Stomach (tissue), 9 donors: ENCODE results near the gene BPIFB6. TPM values are rescaled to one million over a fixed set of nuclear protein-coding genes. Genes with fewer than 3 reads are reported as not detected.
A peak's percentile ranks its signal among the peaks of the same experiment; 100 is the strongest.

Source experiments
- DNase-seq, 2 donors: peaks; one replicate each; pipeline versions ENCODE4 v3.0.0 to v3.0.0-alpha.2; 2013 to 2019
- H3K27ac ChIP-seq, 5 donors: fragments of 200-600 bp in 4 of 5; sonication (generic) in 4 of 5; one replicate each; pipeline ENCODE4 v1.5.1; 2013 to 2019; ENCODE audit warnings: mild to moderate bottlenecking in 1 of 5, moderate library complexity in 1 of 5
- H3K27me3 ChIP-seq, 3 donors: fragments of 200-600 bp; sonication (generic); one replicate each; pipeline ENCODE4 v1.5.1; 2017 to 2019; ENCODE audit warnings: mixed run types in 1 of 3
- H3K36me3 ChIP-seq, 4 donors: fragments of 200-600 bp; sonication (generic); 1 replicate in 3 of 4; 2 replicates in 1 of 4; pipeline ENCODE4 v1.5.1; 2016 to 2019
- H3K4me1 ChIP-seq, 4 donors: fragments of 200-600 bp; sonication (generic); one replicate each; pipeline ENCODE4 v1.5.1; 2016 to 2019
- H3K4me3 ChIP-seq, 4 donors: fragments of 200-600 bp; sonication (generic) in 3 of 4; one replicate each; pipeline ENCODE4 v1.5.1; 2016 to 2019; ENCODE audit warnings: mild to moderate bottlenecking in 1 of 4
- H3K9me3 ChIP-seq, 4 donors: fragments of 200-600 bp; sonication (generic); one replicate each; pipeline ENCODE4 v1.5.1; 2016 to 2019
- CTCF ChIP-seq, 7 experiments: fragments of 450-650 bp in 4 of 7; fragments of 200-600 bp in 3 of 7; sonication (generic) in 3 of 7; IDR thresholded peaks; one replicate each; pipeline ENCODE4 v1.5.1; 2016 to 2019; ENCODE audit warnings: antibody characterized with exemption in 7 of 7, control low read depth in 2 of 7, mild to moderate bottlenecking in 1 of 7
- EP300 ChIP-seq: sonication (generic); formaldehyde crosslinking; IDR thresholded peaks from one replicate; pipeline ENCODE4 v1.6.1; 2017; ENCODE audit warnings: antibody characterized with exemption
- POLR2A ChIP-seq, 4 donors: fragments of 450-650 bp; IDR thresholded peaks; one replicate each; pipeline ENCODE4 v1.6.1; 2016; ENCODE audit warnings: antibody characterized with exemption in 4 of 4, control low read depth in 2 of 4, mild to moderate bottlenecking in 1 of 4, moderate library complexity in 1 of 4
- POLR2AphosphoS5 ChIP-seq, 3 donors: sonication (generic); formaldehyde crosslinking; IDR thresholded peaks; one replicate each; pipeline ENCODE4 v1.6.1; 2016; ENCODE audit warnings: antibody characterized with exemption in 3 of 3
- WGBS, 5 donors: extraction: QIAGEN DNeasy Blood & Tissue Kit in 3 of 5; methylation state at CpG; one replicate each; pipeline versions ENCODE4 v1.1.5 to v1.1.7; 2013 to 2018; 5-methylcytosine and 5-hydroxymethylcytosine counted together
- intact Hi-C: fragments of 100-400 bp; cut with DNase I; formaldehyde crosslinking; loops from one replicate; pipeline ENCODE4 v1.15.1; 2023; ENCODE audit warnings: low total_unique reads
- polyA plus RNA-seq, 3 donors: library from polyadenylated mRNA; stranded (reverse); fragments of 200-250 nt; gene quantifications; one replicate each; pipeline ENCODE4 v1.2.3, GENCODE V29; 2013
- total RNA-seq, 5 donors: library from RNA; depleted of rRNA; stranded (reverse); fragments of >200 nt; gene quantifications; one replicate each; pipeline versions ENCODE4 v1.1.0 to v1.2.3, GENCODE V29; 2014 to 2016
- donor health status: healthy with polysubstance abuse.
- donor health status: Bipolar disorder and iron deficiency.
- donor health status: healthy.

BPIFB6 gene
- total and polyA plus RNA-seq, 8 donors, result not detected

GRCh38 chr20:32997431-32997830 lies 34.0 kb upstream of the BPIFB6 start:
- WGBS, 5 donors, result 57 to 77% (median 67%) methylated on average over 2 of the region's 2 CpGs
- Histone ChIP-seq H3K27ac (no peak overlapping the region), H3K36me3 (no peaks in the 10 kb centered on the region), H3K9me3 (peaks cover 0 to 10% (median 2%) of the 10 kb centered on the region in 4 donors), H3K4me3 (no peak overlapping the region), H3K27me3 (no peaks in the 10 kb centered on the region), H3K4me1 (no peaks in the 10 kb centered on the region)
- intact Hi-C loops, result no loop called here
- TF ChIP-seq CTCF (IDR thresholded peaks at IDR 0.05) (no peak), POLR2AphosphoS5 (IDR thresholded peaks at IDR 0.05) (no peak), EP300 (no peak), POLR2A (IDR thresholded peaks at IDR 0.05) (no peak)
- no peak for DNase-seq

GRCh38 chr20:32999603-33000250 lies 31.7 kb upstream of the BPIFB6 start:
- 52 to 70% (median 67%) methylated on average over 9 of the region's 9 CpGs for WGBS, 5 donors
- Histone ChIP-seq H3K4me1 (no peaks in the 10 kb centered on the region), H3K36me3 (no peaks in the 10 kb centered on the region), H3K4me3 (no peak overlapping the region), H3K9me3 (peaks cover 0 to 10% (median 2%) of the 10 kb centered on the region in 4 donors), H3K27me3 (no peaks in the 10 kb centered on the region), H3K27ac (no peak overlapping the region)
- peak in 1 of 2 donors; percentile 53 for DNase-seq
- intact Hi-C loops, result no loop called here
- TF ChIP-seq CTCF (IDR thresholded peaks at IDR 0.05) (no peak), POLR2AphosphoS5 (IDR thresholded peaks at IDR 0.05) (no peak), POLR2A (IDR thresholded peaks at IDR 0.05) (no peak), EP300 (no peak)

GRCh38 chr20:33000802-33001466 lies 30.5 kb upstream of the BPIFB6 start:
- H3K4me3 ChIP-seq, result no peak overlapping the region
- H3K4me1 ChIP-seq, result no peaks in the 10 kb centered on the region
- no peaks in the 10 kb centered on the region for H3K27me3 ChIP-seq
- no peak for TF ChIP-seq POLR2AphosphoS5 (IDR thresholded peaks at IDR 0.05)
- TF ChIP-seq CTCF (IDR thresholded peaks at IDR 0.05), result no peak
- TF ChIP-seq POLR2A (IDR thresholded peaks at IDR 0.05), result no peak
- no peak for TF ChIP-seq EP300
- intact Hi-C loops, result no loop called here
- peaks cover 0 to 7% (median 0%) of the 10 kb centered on the region in 4 donors for H3K9me3 ChIP-seq
- no peak for DNase-seq
- WGBS, 5 donors, result 43 to 54% (median 53%) methylated on average over 7 to 9 of the region's 9 CpGs
- no peaks in the 10 kb centered on the region for H3K36me3 ChIP-seq
- H3K27ac ChIP-seq, result no peak overlapping the region

- no peak for TF ChIP-seq POLR2A (IDR thresholded peaks at IDR 0.05)
- TF ChIP-seq CTCF (IDR thresholded peaks at IDR 0.05), result no peak
- no peak for TF ChIP-seq POLR2AphosphoS5 (IDR thresholded peaks at IDR 0.05)
- TF ChIP-seq EP300, result no peak
- no peak for DNase-seq
- H3K9me3 ChIP-seq, result peaks cover 0 to 7% (median 0%) of the 10 kb centered on the region in 4 donors
- no peak overlapping the region for H3K4me3 ChIP-seq
- H3K4me1 ChIP-seq, result no peaks in the 10 kb centered on the region
- intact Hi-C loops, result no loop called here
- 71 to 89% (median 82%) methylated on average over 4 to 7 of the region's 7 CpGs for WGBS, 5 donors
- H3K27me3 ChIP-seq, result no peaks in the 10 kb centered on the region
- H3K36me3 ChIP-seq, result no peaks in the 10 kb centered on the region
- H3K27ac ChIP-seq, result no peak overlapping the region
Observed at GRCh38 chr20:33002087-33002808, 29.2 kb upstream of the BPIFB6 start.
